ENCODE results near the gene EIF4ENIF1. TPM values are rescaled to one million over a fixed set of nuclear protein-coding genes. Genes with fewer than 3 reads are reported as not detected.

Gene EIF4ENIF1
- total and polyA plus RNA-seq, 2 donors (not counting 3 experiments of a cell fraction or from before 2014, with no cell fraction given), result 22.8 to 38.7 TPM

DNA sequence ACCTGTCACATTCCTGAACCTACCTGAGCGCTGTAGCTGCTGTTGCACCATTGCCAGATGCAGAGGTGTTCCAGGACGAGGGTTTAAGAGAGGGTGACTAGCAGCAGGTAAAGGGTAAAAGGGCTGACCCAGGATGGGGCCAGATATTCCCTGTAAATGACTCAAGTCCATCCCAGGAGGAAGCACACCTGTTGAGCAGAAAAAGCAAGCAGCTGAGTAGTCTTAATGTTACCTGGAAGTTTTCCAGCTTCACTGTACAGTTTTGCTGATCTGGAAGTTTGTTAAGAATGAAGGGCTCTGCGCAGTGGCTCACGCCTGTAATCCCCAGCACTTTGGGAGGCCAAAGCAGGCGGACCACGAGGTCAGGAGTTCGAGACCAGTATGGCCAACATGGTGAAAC lies 49.0 kb downstream of the EIF4ENIF1 start:
- no peaks in the 10 kb centered on the region for H3K9me3 ChIP-seq (replicated peaks; ENCODE audit: control insufficient read depth, insufficient read depth, low read length)
- no peak overlapping the region for H3K4me3 ChIP-seq (replicated peaks in 1 of 3; ENCODE audit: insufficient read depth in 1 of 3, low read depth in 1 of 3, low read length in 3 of 3)
- CTCF ChIA-PET, result interaction anchor here (1.7 kb wide), 1 partner anchor 11 kb away, joined by 9 read pairs; no protein-coding TSS in a partner anchor
- H3K4me1 ChIP-seq (ENCODE audit: control insufficient read depth, extremely low read depth, insufficient read depth, low read length), result peaks cover 4% of the 10 kb centered on the region
- no peak overlapping the region for H3K27ac ChIP-seq (ENCODE audit: insufficient read depth, low read depth, low read length)
- H3K27me3 ChIP-seq (ENCODE audit: control insufficient read depth in 2 of 2, insufficient read depth in 2 of 2, low read length in 2 of 2), result no peaks in the 10 kb centered on the region
- FAIRE-seq (no peak), DNase-seq (ENCODE audit: low read depth, low spot score) (no peak)
- H3K4me2 ChIP-seq (ENCODE audit: insufficient read depth, low read length), result no peak overlapping the region
- intact Hi-C loops (cut with micrococcal nuclease), result no loop called here
- H2AFZ ChIP-seq (ENCODE audit: low read depth, low read length), result no peak overlapping the region
- no peak overlapping the region for H3K9ac ChIP-seq (replicated peaks; ENCODE audit: extremely low read depth, insufficient read depth, low read length)
- H3K79me2 ChIP-seq (ENCODE audit: control insufficient read depth, insufficient read depth, low read length), result no peaks in the 10 kb centered on the region
- TF ChIP-seq POLR2A (IDR thresholded peaks at IDR 0.05; ENCODE audit: low read depth, low read length) (no peak), EZH2 (IDR thresholded peaks at IDR 0.05; ENCODE audit: borderline replicate concordance, low read depth, low read length, severe bottlenecking) (no peak), POLR2AphosphoS5 (IDR thresholded peaks at IDR 0.05; ENCODE audit: insufficient read depth, low read depth, low read length) (no peak), MAX (IDR thresholded peaks at IDR 0.05; ENCODE audit: insufficient read depth, insufficient read length) (no peak), JUN (IDR thresholded peaks at IDR 0.05; ENCODE audit: borderline replicate concordance, insufficient read depth, insufficient read length, low read depth) (no peak), MYC (IDR thresholded peaks at IDR 0.05; ENCODE audit: low read depth, low read length) (no peak)
- TF ChIP-seq, protein P1, sequence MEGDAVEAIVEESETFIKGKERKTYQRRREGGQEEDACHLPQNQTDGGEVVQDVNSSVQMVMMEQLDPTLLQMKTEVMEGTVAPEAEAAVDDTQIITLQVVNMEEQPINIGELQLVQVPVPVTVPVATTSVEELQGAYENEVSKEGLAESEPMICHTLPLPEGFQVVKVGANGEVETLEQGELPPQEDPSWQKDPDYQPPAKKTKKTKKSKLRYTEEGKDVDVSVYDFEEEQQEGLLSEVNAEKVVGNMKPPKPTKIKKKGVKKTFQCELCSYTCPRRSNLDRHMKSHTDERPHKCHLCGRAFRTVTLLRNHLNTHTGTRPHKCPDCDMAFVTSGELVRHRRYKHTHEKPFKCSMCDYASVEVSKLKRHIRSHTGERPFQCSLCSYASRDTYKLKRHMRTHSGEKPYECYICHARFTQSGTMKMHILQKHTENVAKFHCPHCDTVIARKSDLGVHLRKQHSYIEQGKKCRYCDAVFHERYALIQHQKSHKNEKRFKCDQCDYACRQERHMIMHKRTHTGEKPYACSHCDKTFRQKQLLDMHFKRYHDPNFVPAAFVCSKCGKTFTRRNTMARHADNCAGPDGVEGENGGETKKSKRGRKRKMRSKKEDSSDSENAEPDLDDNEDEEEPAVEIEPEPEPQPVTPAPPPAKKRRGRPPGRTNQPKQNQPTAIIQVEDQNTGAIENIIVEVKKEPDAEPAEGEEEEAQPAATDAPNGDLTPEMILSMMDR (IDR thresholded peaks at IDR 0.05; ENCODE audit: extremely low read depth in 1 of 2, insufficient read depth in 1 of 2, low read depth in 1 of 2, low read length in 2 of 2), result no peak
- no peaks in the 10 kb centered on the region for H4K20me1 ChIP-seq (replicated peaks; ENCODE audit: control insufficient read depth, extremely low read depth, insufficient read depth, low read length)
- H3K36me3 ChIP-seq (ENCODE audit: control insufficient read depth in 2 of 2, extremely low read depth in 1 of 2, insufficient read depth in 2 of 2, low read length in 2 of 2), result peaks cover 29 to 39% of the 10 kb centered on the region in 2 experiments
- H3K9me1 ChIP-seq (replicated peaks; ENCODE audit: control insufficient read depth, extremely low read depth, insufficient read depth, low read length), result no peaks in the 10 kb centered on the region
- dilution Hi-C loops (cut with MboI; ENCODE audit: extremely low pct_ligation_motif_present, low sequenced_read_pairs), result no loop called here
- no TSS peak for BruUV-seq (replicated peaks)
- POLR2A ChIA-PET, result no interaction called here
